ENCODE results near the gene ADAP1. TPM values are rescaled to one million over a fixed set of nuclear protein-coding genes. Genes with fewer than 3 reads are reported as not detected.
"Not testable (repeated sequence)": the region's sequence is repeated elsewhere in the genome, so short reads cannot be mapped to it uniquely, and the experiment has no call there.

The ADAP1 gene
- total RNA-seq, 1 donor from 2014 or later = 0.79 TPM

DNA sequence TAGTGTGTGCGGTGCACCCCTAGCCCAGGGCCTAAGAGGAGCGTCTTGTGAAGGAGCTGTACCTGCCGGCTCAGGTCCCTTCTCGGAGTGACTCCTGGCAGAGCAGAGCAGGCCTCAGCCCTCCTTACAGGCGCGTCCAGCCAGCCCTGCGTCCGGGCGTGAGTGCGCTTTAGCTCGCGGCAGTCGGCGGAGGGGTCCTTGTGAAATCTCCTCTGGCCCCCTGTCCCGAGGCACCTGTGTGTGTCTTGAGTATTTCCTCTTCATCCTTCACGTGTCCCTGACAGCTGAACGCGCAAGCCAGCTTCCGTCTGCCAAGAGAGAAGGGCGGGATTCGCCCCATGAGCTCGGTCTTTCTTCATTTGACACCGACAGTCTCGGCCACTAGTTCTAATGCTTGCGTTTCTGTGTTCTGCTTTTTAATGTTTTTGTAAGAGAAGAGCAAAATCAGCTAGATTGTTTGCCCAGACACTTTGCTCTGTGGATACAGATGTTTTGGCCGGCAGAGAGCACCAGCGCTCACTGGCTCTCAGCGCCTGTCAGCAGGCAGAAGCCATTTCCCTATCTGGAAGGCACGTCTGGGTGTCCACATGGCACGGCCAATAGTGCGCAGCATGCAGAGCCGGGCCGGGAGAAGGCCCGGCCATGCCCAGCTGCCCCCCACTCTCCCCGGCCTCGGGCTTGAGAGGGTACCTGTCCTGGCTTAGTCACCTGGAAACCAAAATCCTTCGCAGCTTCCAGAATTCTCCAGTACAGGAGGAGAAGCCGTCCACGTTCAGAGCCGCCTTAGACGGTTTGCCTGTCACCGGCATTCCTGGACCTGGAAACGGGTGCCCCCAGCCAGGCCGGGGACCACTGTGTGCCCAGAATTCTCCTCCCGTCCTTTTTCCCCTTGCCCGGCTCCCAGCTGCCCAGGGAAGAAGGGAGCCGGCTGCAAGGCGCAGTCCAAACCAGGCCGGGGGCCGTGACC is 71.1 kb downstream of the ADAP1 start:
- DNase-seq (ENCODE audit: low read depth, low spot score) = no peak

DNA sequence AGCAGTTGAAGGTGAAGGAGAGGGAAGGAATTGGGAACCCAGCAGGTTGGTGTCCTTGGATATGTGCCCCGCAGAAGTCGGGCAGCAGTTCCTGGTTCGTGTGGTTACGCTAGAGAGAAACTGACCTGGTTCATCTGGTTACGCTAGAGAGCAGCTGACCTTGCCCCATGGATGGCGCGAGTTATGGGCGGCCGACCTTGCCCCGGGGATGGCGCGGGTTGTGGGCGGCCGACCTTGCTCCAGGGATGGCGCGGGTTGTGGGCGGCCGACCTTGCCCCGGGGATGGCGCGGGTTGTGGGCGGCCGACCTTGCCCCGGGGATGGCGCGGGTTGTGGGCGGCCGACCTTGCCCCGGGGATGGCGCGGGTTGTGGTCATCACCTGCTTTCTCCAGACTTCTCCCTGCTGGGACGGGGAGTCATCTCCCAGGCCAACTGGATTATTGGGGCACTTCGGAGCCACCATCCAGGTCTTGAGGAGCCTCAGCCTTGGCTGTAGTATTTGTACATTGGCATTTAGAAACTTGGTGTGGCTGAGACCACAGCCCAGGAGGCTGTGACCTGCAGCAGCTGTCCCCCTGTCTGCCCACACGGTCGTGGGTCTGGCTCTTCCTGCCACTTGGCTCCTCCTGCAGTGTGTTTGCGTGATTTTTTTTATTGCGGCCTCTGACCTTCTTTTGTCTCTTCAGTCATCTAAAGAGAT is 72.0 kb downstream of the ADAP1 start:
- no peak for DNase-seq (ENCODE audit: low read depth, low spot score)

DNA sequence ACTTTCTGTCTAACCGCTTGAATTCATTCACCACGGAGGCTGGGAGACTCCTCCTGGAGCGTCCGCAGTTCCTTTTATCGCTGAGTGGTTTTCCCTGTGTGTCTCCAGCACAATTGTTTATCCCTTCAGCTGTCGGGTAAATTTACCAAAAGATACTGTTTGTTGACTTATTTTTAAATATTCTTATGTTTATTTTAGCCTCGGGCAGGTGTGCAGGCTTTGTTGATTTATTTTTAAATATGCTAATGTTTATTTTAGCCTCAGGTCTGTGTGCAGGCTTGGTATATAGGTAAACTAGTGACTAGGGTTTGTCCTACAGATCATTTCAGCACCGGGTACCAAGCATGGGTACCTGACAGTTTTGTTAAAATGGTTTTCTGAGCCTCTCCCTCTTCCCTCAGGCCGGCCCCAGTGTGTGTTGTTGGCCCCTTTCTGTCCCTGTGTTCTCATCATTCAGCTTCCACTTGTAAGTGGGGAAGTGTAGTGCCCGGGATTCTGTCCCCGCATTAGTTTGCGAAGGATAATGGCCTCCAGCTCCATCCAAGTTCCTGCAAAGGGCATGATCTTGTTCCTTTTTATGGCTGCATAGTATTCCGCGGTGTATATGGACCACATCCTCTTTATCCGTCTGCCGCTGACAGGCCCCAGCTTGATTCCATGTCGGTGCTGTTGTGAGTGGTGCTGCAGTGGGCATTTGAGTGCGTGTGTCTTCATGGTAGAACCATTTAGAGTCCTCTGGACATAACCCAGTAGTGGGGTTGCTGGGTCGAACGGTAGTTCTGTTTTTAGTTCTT is 72.8 kb downstream of the ADAP1 start:
- no peak for DNase-seq (ENCODE audit: low read depth, low spot score)

DNA sequence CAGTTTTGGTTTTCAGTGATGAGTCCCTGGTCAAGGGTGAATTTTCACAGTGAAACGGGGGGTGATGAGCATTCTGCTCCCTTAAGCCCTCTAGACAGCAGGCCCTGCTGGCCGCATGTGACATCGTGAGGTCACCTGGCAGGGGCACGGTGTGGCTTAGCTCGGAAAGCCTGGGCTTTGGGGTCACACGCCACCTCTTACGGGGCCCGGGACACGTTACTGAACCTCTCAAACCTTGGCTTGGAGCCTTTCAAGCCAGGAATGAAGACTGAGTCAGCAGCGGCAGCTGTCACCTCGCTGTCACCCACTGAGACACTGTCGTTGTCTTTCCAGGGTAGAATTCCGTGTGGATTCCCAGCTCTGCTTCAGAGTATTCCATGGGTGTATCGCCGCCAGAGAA is 74.0 kb downstream of the ADAP1 start:
- DNase-seq (ENCODE audit: low read depth, low spot score) = no peak

DNA sequence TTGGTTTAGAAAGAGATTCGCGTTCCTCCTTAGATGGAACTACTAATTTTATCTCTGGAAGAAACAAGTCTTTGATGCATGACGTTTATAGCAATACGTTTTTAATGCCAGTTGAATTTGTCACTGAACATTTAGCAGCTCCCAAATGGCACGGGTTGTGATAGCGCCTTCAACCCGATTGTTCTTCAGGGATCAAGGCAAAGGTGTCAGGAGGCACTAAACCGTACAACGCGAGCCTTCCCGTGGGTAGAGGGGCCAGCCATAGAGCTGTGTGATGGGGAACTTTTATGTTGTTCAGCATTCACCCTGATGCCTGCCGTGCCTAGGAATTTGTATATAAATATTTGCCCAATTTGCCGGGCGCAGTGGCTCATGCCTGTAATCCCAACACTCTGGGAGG is 74.8 kb downstream of the ADAP1 start:
- DNase-seq (ENCODE audit: low read depth, low spot score) = no peak

DNA sequence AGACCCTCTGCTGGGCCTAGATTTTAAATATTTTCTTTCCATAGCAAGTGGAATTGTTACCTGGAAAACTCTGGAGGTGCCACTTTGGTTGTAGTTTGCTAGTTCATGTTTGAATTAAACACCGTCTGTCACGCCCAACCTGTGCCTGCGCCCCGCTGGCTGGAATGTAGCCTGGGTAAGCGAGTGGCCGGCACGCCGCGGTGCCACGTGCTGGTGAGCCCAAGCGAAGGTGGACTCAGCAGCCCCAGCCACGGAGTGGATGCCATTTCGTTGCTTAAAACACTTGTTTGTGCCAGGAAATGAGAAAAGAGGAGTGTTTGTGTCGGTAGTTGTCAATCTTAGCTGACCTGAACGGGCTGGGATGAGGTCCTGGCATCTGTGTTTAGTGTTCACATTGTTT is 75.4 kb downstream of the ADAP1 start:
- DNase-seq (ENCODE audit: low read depth, low spot score) = no peak

DNA sequence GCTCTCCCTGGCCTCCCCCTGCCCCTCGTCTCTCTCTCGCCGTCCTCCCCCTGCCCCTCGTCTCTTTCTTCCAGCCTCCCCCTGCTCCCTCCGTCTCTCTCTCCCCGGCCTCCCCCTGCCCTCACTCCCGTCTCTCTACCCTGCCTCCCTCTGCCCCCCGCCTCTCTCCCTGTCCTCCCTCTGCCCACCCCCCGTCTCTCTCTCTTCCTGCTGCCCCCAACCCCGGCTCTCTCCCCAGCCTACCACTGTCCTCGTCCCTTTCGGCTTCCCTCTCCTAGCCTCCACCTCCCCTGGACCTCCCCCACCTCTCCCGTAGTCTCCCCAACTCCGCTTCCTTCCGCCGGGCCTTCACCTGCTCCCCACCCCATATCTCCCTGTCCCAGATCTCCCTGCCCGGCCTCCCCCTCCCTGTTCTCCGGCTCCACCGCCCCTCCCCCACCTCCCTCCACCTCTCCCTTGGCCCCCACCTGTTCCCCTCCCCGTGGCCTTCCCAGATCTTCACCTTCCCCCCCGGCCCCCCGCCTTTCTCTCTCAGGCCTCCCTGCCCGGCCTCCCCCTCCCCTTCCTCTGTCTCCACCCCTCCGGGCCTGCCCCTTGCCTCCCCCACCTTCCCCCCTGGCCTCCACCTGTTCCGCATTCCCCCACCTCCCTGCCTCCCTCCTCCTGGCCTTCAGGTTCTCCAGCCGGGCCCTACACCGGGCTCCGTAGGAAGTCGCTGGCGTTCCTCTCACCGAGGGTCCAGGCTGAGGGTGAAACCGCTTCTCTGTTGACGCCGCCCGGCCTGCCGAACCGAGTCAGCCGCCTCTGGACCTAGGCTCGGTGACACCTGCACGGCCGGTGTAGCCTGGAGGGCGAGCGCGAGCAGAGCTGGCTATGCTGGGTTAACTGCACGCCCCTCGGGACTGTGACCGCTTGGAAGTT is 76.9 kb downstream of the ADAP1 start:
- no peak for DNase-seq (ENCODE audit: low read depth, low spot score)

DNA sequence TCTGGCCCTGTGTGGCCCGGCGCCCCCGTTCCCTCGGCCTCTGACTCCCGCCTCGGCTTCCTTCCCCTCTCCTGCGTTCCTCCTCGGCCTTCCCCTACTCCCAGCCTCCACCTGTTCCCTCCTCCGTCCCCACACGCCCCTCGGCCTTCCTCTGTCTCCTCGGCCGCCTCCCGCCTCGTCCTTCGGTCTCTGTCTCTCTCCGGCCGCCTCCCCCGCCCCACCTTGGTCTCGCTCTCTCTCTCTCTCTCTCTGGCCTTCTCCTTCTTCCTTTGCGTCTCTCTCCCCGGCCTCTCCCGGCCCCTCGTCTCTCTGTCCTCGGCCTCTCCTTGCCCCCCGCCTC is 77.5 kb downstream of the ADAP1 start:
- DNase-seq (ENCODE audit: low read depth, low spot score) = no peak

DNA sequence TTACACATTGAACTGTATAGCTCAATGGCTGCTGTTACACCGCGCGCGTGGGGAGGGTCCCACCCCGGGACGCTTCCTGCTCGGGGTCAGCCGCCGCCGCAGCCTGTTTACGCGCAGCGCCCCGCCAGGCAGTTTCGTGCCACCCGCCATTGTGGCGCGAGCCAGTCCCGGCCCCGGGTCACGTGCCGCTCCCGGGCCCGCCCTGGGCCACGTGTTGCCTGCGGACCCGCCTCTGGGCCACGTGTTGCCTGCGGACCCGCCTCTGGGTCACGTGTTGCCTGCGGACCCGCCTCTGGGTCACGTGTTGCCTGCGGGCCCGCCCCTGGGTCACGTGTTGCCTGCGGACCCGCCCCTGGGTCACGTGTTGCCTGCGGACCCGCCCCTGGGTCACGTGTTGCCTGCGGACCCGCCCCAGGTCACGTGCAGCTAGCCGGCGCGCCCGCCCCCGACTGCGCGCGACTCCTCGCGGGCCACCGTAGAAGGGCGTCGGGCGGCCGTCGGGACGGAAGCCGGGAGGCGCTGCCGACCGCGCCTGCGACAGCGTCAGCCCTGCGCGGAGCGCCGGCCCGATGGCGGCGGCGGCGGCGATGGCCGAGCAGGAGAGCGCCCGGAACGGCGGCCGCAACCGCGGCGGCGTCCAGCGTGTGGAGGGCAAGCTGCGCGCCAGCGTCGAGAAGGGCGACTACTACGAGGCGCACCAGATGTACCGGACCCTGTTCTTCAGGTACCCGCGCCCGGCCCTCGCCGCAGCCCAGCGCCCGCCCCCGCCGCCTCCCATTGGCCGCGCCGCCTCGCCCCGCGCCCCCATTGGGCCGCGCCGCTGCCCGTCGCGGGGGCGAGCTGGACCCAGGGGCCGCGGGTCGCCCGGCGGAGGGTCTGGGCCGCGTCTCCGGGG is 78.2 kb downstream of the ADAP1 start, which contains the start of gene GET4:
Gene GET4, plus strand, starts transcription at position 478 of the 895 bp plus-strand sequence. Its CDS starts 92 bp downstream, at position 570.
- peak; percentile 86 for DNase-seq (ENCODE audit: low read depth, low spot score)

DNA sequence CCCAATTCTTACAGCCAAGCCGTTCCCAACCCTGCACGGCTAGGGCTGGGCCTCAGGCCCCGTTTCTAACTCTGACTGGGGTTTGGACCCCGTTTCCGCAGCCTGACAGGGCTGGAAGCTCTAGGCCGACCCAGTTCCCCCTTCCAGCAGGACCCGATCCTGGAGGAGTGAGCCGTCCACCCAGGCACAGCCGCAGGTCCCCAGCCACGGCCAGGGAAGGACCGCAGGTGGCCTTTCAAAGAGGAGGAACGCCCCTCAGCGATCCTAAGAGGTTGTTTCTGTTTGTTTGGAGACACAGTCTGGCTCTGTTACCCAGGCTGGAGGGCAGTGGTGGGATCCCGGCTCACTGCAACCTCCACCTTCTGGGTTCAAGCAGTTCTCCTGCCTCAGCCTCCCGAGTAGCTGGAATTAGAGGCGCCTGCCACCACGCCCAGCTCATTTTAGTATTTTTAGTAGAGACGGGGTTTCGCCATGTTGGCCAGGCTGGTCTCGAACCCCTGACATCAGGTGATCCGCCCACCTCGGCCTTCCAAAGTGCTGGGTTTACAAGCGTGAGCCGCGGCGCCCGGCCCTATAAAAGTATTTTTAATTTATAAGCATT is 78.9 kb downstream of the ADAP1 start:
- DNase-seq (ENCODE audit: low read depth, low spot score) = no peak

DNA sequence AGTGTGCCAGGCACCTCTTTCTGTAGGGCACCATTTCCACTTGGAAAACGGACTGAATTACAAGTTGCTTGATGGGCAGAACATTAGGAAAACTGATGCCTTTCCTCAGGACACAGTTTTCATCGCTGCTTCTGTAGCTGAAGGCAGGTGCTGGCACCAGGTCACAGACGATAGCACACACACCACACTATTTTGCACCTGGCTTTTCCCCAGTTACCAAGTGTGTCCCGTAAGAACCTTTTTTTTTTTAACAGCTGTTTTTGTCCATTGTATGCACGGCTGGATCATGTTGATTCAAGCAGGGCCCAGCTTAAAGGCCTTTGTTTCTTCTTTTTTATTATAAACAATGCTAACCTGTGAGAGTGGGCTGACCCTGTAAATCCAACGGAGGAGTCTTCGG is 79.4 kb downstream of the ADAP1 start:
- DNase-seq (ENCODE audit: low read depth, low spot score) = no peak

DNA sequence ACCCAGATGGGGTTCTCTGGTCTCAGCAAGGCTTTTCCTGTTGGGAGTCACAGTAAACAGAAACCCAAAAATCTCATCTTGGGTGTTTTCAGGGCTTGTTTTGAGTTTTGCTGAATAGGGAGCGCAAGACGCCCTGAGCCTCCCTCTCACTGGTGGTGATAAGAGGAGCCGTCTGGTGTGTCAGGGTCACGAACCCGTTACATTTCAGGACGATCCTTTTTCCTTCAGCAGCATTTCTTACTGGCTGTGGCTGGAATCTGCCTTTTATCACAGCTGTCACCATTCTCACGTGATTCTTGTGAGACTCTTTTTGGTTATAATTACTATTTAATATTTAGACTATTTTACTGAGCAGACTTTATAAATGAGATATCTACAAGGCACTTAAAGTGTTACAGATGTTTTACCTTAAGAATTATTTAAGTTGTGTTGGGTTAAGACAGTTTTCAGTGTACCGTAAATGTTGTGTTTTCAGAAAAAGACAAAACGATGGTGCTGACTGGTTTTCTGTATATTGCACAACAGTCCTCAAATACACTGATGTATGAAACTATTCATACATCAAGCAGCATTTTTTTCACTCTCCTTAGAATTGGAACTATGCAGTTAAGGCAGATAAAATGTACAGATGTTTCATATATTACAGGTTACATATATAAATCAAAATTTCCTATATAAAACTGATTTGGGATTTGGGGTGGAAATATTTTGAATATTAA is 80.3 kb downstream of the ADAP1 start:
- DNase-seq (ENCODE audit: low read depth, low spot score) = no peak

DNA sequence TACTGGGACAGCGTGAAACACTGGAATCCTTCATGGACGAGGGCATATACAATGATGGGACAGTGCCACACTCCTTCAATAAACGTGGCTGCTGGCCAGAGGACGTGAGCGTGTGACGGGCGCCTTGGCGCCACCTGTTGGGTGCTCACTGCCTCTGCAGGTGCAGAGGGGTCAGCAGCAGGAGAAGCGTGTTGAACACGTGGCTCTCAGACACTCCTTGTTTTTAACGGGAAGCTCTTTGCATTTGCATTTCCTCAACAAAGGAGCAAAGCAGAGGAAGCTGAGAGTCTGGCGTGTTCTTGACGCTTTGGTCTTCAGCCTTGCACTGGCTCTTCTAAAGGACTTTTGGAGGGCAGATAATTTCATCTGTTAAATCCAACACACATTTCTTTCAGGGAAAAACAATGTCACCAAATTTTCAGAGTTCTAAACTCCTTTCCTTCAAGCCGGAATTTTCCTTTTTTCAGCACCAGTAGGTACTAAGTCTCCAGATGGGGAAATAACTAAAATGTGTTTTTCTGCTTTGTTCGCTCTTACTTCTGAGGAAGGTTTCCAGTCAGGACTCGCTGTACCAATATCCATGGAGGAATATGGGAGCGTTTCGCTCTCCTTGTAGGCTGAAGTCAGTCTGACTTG is 81.0 kb downstream of the ADAP1 start:
- DNase-seq (ENCODE audit: low read depth, low spot score) = peak; percentile 67

DNA sequence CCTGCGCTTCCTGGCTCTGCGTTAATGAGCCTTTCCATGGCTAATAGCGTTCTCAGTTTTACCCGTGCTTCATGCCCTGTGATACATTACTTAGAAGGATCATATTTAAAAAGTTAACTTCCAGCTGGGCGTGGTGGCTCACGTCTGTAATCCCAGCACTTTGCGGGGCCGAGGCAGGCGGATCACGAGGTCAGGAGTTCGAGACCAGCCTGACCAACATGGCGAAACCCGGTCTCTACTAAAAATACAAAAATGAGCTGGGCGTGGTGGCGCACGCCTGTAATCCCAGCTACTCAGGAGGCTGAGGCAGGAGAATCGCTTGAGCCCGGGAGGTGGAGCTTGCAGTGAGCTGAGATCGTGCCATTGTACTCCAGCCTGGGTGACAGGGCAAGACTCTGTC is 81.8 kb downstream of the ADAP1 start:
- not testable (repeated sequence) for DNase-seq (ENCODE audit: low read depth, low spot score)

DNA sequence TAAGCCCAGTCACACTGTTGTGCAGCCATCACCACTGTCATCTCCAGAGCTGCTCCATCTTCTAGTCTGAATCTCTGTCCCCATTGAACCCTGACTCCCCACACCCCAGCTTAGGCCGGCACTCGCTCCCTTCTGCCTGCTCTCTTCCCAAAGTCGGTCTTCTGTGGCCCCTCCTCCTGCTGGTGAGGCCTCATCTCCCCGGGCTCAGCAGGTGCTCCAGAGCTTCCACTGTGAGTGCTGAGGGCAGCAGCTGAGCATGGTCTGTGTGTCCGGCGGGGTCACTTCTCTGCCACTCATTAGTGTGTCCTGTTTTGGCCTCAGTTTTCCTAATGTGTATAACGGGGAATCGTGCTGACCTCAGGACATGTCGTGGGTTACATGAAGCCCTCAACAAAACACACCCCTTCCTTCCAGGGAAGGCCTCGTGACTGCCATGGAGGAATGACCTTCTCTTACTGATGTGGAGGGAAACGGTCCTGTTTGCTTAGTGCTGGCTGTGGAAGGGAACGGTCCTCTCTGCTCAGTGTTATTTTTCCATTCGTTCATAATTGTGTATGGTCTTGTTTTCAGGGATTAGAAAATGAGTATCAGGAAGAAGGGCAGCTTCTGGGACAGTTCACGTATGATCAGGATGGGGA is 82.5 kb downstream of the ADAP1 start:
- DNase-seq (ENCODE audit: low read depth, low spot score) = no peak

DNA sequence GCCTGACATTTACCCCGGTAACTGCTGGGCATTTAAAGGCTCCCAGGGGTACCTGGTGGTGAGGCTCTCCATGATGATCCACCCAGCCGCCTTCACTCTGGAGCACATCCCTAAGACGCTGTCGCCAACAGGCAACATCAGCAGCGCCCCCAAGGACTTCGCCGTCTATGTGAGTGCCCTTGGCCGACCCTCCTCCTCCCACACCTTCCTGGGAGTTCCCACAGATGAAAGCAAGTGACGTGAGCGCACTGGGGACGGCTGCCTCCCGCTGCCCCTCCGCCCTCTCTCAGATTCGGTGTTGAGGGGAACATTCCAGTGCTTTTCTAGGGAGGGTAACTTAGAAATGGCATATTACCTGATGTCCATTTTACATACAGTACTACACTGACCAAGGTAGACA is 85.1 kb downstream of the ADAP1 start:
- DNase-seq (ENCODE audit: low read depth, low spot score) = no peak

DNA sequence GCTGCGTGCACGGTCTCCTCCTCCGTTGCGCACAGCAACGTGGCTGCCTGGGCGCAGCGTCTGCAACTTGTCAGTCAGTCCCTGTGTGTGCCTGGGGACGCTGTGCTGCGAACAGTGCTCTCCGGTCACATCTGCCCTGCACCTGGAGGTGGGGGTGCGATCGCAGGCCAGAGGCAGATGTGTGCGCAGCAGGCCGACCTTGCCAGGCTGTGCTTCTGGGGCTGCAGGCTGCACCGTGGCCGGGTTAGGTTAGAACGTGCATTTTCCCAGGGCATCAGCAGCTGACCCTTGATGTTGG is 86.3 kb downstream of the ADAP1 start:
- no peak for DNase-seq (ENCODE audit: low read depth, low spot score)

Measured in pulmonary artery endothelial cell (primary cell).